ENCODE measurements around the gene GNAS. TPM values are rescaled to one million over a fixed set of nuclear protein-coding genes. Genes with fewer than 3 reads are reported as not detected.

Gene GNAS
- total and polyA plus RNA-seq, 4 donors: 115 to 360 (median 277) TPM

DNA sequence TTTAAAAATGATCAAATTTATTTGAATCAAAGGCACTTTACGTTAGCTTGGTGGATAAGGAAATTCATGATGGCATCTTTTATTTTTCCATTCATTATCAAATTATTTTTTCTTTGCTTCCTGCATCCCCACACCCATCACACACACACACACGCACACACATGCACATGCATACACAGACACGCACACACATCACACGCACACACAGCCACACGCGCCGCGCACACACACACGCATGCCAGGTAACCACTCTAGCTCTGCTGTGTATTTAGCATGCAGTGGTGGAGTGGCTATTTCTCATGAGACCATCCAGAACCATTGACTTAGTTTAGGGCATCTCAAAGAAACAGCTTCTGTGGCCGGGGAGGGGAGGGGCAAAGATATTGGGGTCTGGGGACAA, 47.0 kb downstream of the GNAS start:
- 96% methylated on average over 10 of the region's 10 CpGs for WGBS
- TF ChIP-seq RAD21 (IDR thresholded peaks at IDR 0.05) (no peak), FOXA1 (IDR thresholded peaks at IDR 0.05) (no peak), NR2F2 (IDR thresholded peaks at IDR 0.05) (no peak)
- TF ChIP-seq, protein P1, sequence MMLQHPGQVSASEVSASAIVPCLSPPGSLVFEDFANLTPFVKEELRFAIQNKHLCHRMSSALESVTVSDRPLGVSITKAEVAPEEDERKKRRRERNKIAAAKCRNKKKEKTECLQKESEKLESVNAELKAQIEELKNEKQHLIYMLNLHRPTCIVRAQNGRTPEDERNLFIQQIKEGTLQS (IDR thresholded peaks at IDR 0.05): no peak
- TF ChIP-seq, protein P2, sequence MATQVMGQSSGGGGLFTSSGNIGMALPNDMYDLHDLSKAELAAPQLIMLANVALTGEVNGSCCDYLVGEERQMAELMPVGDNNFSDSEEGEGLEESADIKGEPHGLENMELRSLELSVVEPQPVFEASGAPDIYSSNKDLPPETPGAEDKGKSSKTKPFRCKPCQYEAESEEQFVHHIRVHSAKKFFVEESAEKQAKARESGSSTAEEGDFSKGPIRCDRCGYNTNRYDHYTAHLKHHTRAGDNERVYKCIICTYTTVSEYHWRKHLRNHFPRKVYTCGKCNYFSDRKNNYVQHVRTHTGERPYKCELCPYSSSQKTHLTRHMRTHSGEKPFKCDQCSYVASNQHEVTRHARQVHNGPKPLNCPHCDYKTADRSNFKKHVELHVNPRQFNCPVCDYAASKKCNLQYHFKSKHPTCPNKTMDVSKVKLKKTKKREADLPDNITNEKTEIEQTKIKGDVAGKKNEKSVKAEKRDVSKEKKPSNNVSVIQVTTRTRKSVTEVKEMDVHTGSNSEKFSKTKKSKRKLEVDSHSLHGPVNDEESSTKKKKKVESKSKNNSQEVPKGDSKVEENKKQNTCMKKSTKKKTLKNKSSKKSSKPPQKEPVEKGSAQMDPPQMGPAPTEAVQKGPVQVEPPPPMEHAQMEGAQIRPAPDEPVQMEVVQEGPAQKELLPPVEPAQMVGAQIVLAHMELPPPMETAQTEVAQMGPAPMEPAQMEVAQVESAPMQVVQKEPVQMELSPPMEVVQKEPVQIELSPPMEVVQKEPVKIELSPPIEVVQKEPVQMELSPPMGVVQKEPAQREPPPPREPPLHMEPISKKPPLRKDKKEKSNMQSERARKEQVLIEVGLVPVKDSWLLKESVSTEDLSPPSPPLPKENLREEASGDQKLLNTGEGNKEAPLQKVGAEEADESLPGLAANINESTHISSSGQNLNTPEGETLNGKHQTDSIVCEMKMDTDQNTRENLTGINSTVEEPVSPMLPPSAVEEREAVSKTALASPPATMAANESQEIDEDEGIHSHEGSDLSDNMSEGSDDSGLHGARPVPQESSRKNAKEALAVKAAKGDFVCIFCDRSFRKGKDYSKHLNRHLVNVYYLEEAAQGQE (IDR thresholded peaks at IDR 0.05): no peak
- H3K9ac ChIP-seq (ENCODE audit: low read depth in 1 of 2, low read length in 2 of 2): no peak overlapping the region
- H3K36me3 ChIP-seq (ENCODE audit: control insufficient read depth in 4 of 4, insufficient read depth in 3 of 4, low read depth in 1 of 4, low read length in 3 of 4): peaks cover 7 to 25% (median 18%) of the 10 kb centered on the region in 4 donors
- H3K27me3 ChIP-seq (ENCODE audit: control insufficient read depth in 4 of 4, insufficient read depth in 4 of 4, low read length in 3 of 4): no peaks in the 10 kb centered on the region
- H3K9me3 ChIP-seq (ENCODE audit: control insufficient read depth in 4 of 4, low read length in 3 of 4): no peaks in the 10 kb centered on the region
- H3K27ac ChIP-seq (ENCODE audit: low read depth in 1 of 2, low read length in 2 of 2): no peak overlapping the region
- H3K4me1 ChIP-seq (ENCODE audit: control insufficient read depth in 4 of 4, insufficient read depth in 4 of 4, low read length in 3 of 4): peaks cover 4 to 13% (median 10%) of the 10 kb centered on the region in 4 donors
- H3K4me3 ChIP-seq (ENCODE audit: low read depth in 1 of 3, low read length in 3 of 3): no peak overlapping the region
- DNase-seq (ENCODE audit: low spot score): no peak

GRCh38 chr20:58900397-58900796, 47.9 kb downstream of the GNAS start:
- Histone ChIP-seq H3K27ac (ENCODE audit: low read depth in 1 of 2, low read length in 2 of 2) (no peak overlapping the region), H3K4me1 (ENCODE audit: control insufficient read depth in 4 of 4, insufficient read depth in 4 of 4, low read length in 3 of 4) (peaks cover 0 to 4% (median 4%) of the 10 kb centered on the region in 4 donors), H3K27me3 (ENCODE audit: control insufficient read depth in 4 of 4, insufficient read depth in 4 of 4, low read length in 3 of 4) (no peaks in the 10 kb centered on the region), H3K4me3 (ENCODE audit: low read depth in 1 of 3, low read length in 3 of 3) (no peak overlapping the region), H3K36me3 (ENCODE audit: control insufficient read depth in 4 of 4, insufficient read depth in 3 of 4, low read depth in 1 of 4, low read length in 3 of 4) (peaks cover 9 to 32% (median 26%) of the 10 kb centered on the region in 4 donors), H3K9ac (ENCODE audit: low read depth in 1 of 2, low read length in 2 of 2) (no peak overlapping the region), H3K9me3 (ENCODE audit: control insufficient read depth in 4 of 4, low read length in 3 of 4) (no peaks in the 10 kb centered on the region)
- 79% methylated on average over 7 of the region's 7 CpGs for WGBS
- TF ChIP-seq, protein P2 (IDR thresholded peaks at IDR 0.05): no peak
- no peak for TF ChIP-seq GABPA (IDR thresholded peaks at IDR 0.05 in 1 of 2, conservative IDR thresholded peaks at IDR 0.05 in 1 of 2)
- no peak for DNase-seq (ENCODE audit: low spot score)

DNA sequence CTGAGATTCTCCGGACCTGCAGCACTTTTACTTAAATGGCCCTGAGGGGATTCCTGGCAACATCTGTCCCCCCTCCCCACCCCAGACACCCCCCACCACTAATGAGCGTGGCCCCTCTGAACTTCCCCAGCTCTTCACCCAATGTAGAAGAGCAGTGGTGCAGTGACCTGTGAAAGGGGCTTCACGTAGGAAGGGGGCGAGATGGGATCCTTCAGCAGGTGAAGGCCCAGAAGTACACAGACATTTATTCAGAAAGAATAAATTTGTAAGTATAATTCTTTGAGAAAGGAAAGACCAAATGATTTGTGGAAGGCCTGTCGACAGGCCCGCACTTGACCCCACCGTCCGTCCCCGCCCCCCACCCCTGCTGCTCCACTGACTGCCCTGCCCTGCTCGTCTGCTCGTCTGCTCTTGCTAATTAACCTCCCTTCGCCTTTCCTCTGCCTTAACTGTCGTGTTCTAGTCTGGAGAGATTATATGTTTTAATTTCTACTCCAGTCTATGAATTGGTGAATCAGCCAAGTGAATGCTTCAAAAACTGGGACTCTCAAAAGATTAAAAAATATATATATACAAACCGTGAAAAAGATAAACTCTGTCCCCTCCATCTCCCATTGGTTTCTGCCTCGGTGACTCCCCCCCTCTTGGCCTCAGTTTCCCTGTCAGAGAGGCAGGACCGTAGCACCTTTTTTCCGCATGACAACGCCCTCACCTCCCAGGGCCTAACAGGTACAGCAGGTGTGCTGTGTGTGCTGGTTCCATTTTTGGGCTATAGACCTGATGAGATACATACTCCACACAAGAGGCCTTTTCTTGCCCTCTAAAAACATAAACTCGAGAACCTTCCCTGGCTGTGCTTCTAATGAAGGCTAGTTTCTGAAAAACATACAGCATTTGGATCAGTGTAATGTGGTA, 49.2 kb downstream of the GNAS start:
- no peaks in the 10 kb centered on the region for H3K27me3 ChIP-seq (ENCODE audit: control insufficient read depth in 4 of 4, insufficient read depth in 4 of 4, low read length in 3 of 4)
- H3K9ac ChIP-seq (ENCODE audit: low read depth in 1 of 2, low read length in 2 of 2): no peak overlapping the region
- DNase-seq (ENCODE audit: low spot score): no peak
- H3K4me1 ChIP-seq (ENCODE audit: control insufficient read depth in 4 of 4, insufficient read depth in 4 of 4, low read length in 3 of 4): peaks cover 0 to 4% (median 0%) of the 10 kb centered on the region in 4 donors
- no peak overlapping the region for H3K4me3 ChIP-seq (ENCODE audit: low read depth in 1 of 3, low read length in 3 of 3)
- no peak overlapping the region for H3K27ac ChIP-seq (ENCODE audit: low read depth in 1 of 2, low read length in 2 of 2)
- peaks cover 7 to 41% (median 35%) of the 10 kb centered on the region in 4 donors for H3K36me3 ChIP-seq (ENCODE audit: control insufficient read depth in 4 of 4, insufficient read depth in 3 of 4, low read depth in 1 of 4, low read length in 3 of 4)
- 87% methylated on average over 19 of the region's 19 CpGs for WGBS
- H3K9me3 ChIP-seq (ENCODE audit: control insufficient read depth in 4 of 4, low read length in 3 of 4): no peaks in the 10 kb centered on the region
- TF ChIP-seq YY1 (IDR thresholded peaks at IDR 0.05) (no peak), TAF1 (conservative IDR thresholded peaks at IDR 0.05) (no peak), HNF4A (conservative IDR thresholded peaks at IDR 0.05) (no peak), HNF4G (IDR thresholded peaks at IDR 0.05) (no peak), RXRA (IDR thresholded peaks at IDR 0.05) (no peak)
- TF ChIP-seq, protein P2 (IDR thresholded peaks at IDR 0.05): no peak
- TF ChIP-seq, protein P3, sequence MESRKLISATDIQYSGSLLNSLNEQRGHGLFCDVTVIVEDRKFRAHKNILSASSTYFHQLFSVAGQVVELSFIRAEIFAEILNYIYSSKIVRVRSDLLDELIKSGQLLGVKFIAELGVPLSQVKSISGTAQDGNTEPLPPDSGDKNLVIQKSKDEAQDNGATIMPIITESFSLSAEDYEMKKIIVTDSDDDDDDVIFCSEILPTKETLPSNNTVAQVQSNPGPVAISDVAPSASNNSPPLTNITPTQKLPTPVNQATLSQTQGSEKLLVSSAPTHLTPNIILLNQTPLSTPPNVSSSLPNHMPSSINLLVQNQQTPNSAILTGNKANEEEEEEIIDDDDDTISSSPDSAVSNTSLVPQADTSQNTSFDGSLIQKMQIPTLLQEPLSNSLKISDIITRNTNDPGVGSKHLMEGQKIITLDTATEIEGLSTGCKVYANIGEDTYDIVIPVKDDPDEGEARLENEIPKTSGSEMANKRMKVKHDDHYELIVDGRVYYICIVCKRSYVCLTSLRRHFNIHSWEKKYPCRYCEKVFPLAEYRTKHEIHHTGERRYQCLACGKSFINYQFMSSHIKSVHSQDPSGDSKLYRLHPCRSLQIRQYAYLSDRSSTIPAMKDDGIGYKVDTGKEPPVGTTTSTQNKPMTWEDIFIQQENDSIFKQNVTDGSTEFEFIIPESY (IDR thresholded peaks at IDR 0.05): no peak

Measured in liver (tissue), 9 donors.